Ishikawa (cell line): ENCODE results near the gene TBC1D4.

Source experiments
- REST ChIP-seq: IDR thresholded peaks from 2 replicates; pipeline ENCODE4 v1.6.1; 2012; ENCODE audit warnings: low read depth, mild to moderate bottlenecking
- TAF1 ChIP-seq: IDR thresholded peaks from 2 replicates; pipeline ENCODE4 v1.6.1; 2012; ENCODE audit warnings: low read depth, mild to moderate bottlenecking
- TF ChIP-seq, protein P1 (sequence below): IDR thresholded peaks from 2 replicates; pipeline ENCODE4 v1.6.1; 2012

DNA sequence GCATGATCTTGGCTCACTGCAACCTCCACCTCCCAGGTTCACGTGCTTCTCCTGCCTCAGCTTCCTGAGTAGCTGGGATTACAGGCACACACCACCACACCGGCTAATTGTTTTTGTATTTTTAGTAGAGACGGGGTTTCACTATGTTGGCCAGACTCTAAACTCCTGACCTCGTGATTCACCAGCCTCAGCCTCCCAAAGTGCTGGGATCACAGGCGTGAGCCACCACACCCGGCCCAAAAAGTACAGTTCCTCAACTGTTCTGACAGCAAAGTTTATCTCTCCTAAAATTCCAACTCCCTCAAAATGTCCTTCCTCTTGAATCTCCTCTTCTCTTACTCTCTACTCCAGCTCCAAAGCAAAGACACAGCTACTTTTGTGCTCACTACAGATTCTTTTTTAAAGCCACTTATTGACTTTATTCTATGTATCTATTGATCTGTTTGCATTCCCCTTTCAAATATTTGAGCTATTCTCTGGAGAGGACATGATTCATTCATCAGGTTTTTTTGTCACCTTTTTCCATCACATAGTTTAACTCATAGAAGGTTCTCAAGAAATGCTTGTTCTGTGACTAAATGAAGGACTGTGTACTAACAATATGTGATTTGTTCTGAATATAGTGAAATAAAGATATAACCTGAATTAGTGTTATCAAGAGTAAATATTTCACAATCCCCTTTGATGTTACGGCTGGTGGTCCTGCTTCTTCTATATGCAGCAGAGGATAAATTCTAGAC is 142.2 kb downstream of the TBC1D4 start:
- TF ChIP-seq REST (no peak), TAF1 (no peak)
- TF ChIP-seq, protein P1, sequence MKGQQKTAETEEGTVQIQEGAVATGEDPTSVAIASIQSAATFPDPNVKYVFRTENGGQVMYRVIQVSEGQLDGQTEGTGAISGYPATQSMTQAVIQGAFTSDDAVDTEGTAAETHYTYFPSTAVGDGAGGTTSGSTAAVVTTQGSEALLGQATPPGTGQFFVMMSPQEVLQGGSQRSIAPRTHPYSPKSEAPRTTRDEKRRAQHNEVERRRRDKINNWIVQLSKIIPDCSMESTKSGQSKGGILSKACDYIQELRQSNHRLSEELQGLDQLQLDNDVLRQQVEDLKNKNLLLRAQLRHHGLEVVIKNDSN = no peak
